SK-N-SH (cell line): ENCODE data around the gene PTEN. TPM values are rescaled to one million over a fixed set of nuclear protein-coding genes. Genes with fewer than 3 reads are reported as not detected.
"Not testable (repeated sequence)": the region's sequence is repeated elsewhere in the genome, so short reads cannot be mapped to it uniquely, and the experiment has no call there.

Experiments used
- CTCF ChIA-PET: fragments of 300-600, 350-600 bp; formaldehyde crosslinking; extraction: SDS; loops from one replicate; lab custom pipeline; 2021; lab: Yijun Ruan, JAX
- POLR2A ChIA-PET: fragments of 350-600 bp; sonication (Branson Sonifier 250); formaldehyde crosslinking; extraction: SDS; loops from one replicate; lab custom pipeline; 2020; ENCODE audit warnings: antibody characterized with exemption, inconsistent platforms; lab: Yijun Ruan, JAX
- DNase-seq: peaks from one replicate; pipeline ENCODE4 v3.0.0; 2012
- H2AFZ ChIP-seq: fragments of 200-600 bp; sonication (generic); 2 replicates; pipeline ENCODE4 v1.8.1; 2016; ENCODE audit warnings: antibody characterized with exemption, mild to moderate bottlenecking, low read depth
- H3F3A ChIP-seq: fragments of 200-600 bp; sonication (generic); replicated peaks from 2 replicates; pipeline ENCODE3; 2016; ENCODE audit warnings: antibody characterized with exemption, mild to moderate bottlenecking; ENCODE audit not compliant: insufficient read depth
- H3K27ac ChIP-seq, 2 experiments: fragments of 200-500 bp in 1 of 2; fragments of 200-600 bp in 1 of 2; sonication (Bioruptor generic) in 1 of 2; sonication (generic), shearing (Covaris generic) in 1 of 2; 2 replicates each; pipeline versions ENCODE4 v1.5.1 to v1.6.1; 2014 to 2016; ENCODE audit warnings: low read depth in 2 of 2, inconsistent platforms in 1 of 2, low read length in 1 of 2, mild to moderate bottlenecking in 1 of 2, mixed read lengths in 1 of 2
- H3K27me3 ChIP-seq: fragments of 200-600 bp; sonication (generic), shearing (Covaris generic); 2 replicates; pipeline ENCODE4 v1.6.1; 2016; ENCODE audit warnings: mixed run types; ENCODE audit not compliant: insufficient read depth
- H3K36me3 ChIP-seq, 2 experiments: fragments of 200-500 bp in 1 of 2; fragments of 200-600 bp in 1 of 2; sonication (Bioruptor generic) in 1 of 2; sonication (generic) in 1 of 2; replicated peaks in 1 of 2; 2 replicates each; pipeline versions ENCODE3 to v1.5.1; 2014 to 2016; ENCODE audit warnings: low read length in 1 of 2, mild to moderate bottlenecking in 1 of 2; ENCODE audit not compliant: insufficient read depth in 2 of 2, control insufficient read depth in 1 of 2
- H3K4me1 ChIP-seq, 2 experiments: fragments of 200-500 bp in 1 of 2; fragments of 200-600 bp in 1 of 2; sonication (Bioruptor generic) in 1 of 2; sonication (generic), shearing (Covaris generic) in 1 of 2; 2 replicates each; pipeline versions ENCODE4 v1.5.1 to v1.6.1; 2014 to 2016; ENCODE audit warnings: low read depth in 1 of 2, low read length in 1 of 2, mixed run types in 1 of 2; ENCODE audit not compliant: insufficient read depth in 2 of 2, control insufficient read depth in 1 of 2
- H3K4me2 ChIP-seq: fragments of 200-600 bp; sonication (generic), shearing (Covaris generic); 2 replicates; pipeline ENCODE4 v1.6.1; 2017; ENCODE audit warnings: mixed run types
- H3K4me3 ChIP-seq, 2 experiments: fragments of 200-500 bp in 1 of 2; fragments of 200-600 bp in 1 of 2; sonication (Bioruptor generic) in 1 of 2; sonication (generic), shearing (Covaris generic) in 1 of 2; 2 replicates each; pipeline versions ENCODE4 v1.5.1 to v1.8.1; 2014 to 2016; ENCODE audit warnings: low read depth in 2 of 2, inconsistent platforms in 1 of 2, low read length in 1 of 2, mild to moderate bottlenecking in 1 of 2, mixed read lengths in 1 of 2, moderate library complexity in 1 of 2
- H3K79me2 ChIP-seq: fragments of 200-600 bp; sonication (generic); 2 replicates; pipeline ENCODE4 v1.8.1; 2017; ENCODE audit warnings: mild to moderate bottlenecking; ENCODE audit not compliant: insufficient read depth
- H3K9ac ChIP-seq: fragments of 200-600 bp; sonication (generic); 2 replicates; pipeline ENCODE4 v1.6.1; 2017; ENCODE audit warnings: mixed run types
- H3K9me2 ChIP-seq: fragments of 200-600 bp; sonication (generic); 2 replicates; pipeline ENCODE4 v1.6.1; 2017; ENCODE audit warnings: mixed run types
- H3K9me3 ChIP-seq: fragments of 200-600 bp; sonication (generic); 2 replicates; pipeline ENCODE4 v1.6.1; 2017; ENCODE audit warnings: mixed run types, mild to moderate bottlenecking, moderate library complexity
- H4K20me1 ChIP-seq: fragments of 200-600 bp; sonication (generic); 2 replicates; pipeline ENCODE4 v1.6.1; 2017; ENCODE audit warnings: mild to moderate bottlenecking, mixed run types; ENCODE audit not compliant: insufficient read depth
- CHD2 ChIP-seq: fragments of 150-350 bp; IDR thresholded peaks from 2 replicates; pipeline ENCODE4 v1.6.1; 2018; ENCODE audit warnings: low read length; ENCODE audit not compliant: partially characterized antibody
- EP300 ChIP-seq, 2 experiments: IDR thresholded peaks; 2 replicates each; pipeline versions ENCODE4 v1.4.0 to v1.6.1; 2012; ENCODE audit warnings: borderline replicate concordance in 1 of 2, low read depth in 1 of 2, low read length in 1 of 2
- NFIC ChIP-seq: IDR thresholded peaks from 2 replicates; pipeline ENCODE4 v1.4.0; 2012; ENCODE audit warnings: borderline replicate concordance
- POLR2AphosphoS5 ChIP-seq: IDR thresholded peaks from 2 replicates; pipeline ENCODE4 v1.6.1; 2012; ENCODE audit warnings: low read depth, low read length
- RCOR1 ChIP-seq: fragments of 150-350 bp; IDR thresholded peaks from 2 replicates; pipeline ENCODE4 v1.6.1; 2017; ENCODE audit warnings: antibody characterized with exemption, low read length
- RFX5 ChIP-seq: IDR thresholded peaks from 2 replicates; pipeline ENCODE4 v1.6.1; 2012; ENCODE audit warnings: mild to moderate bottlenecking, improper control_type of control experiment, low read length
- SIN3A ChIP-seq: IDR thresholded peaks from 2 replicates; pipeline ENCODE4 v1.6.1; 2012; ENCODE audit warnings: low read depth, mild to moderate bottlenecking, low read length, moderate library complexity, borderline replicate concordance
- USF2 ChIP-seq: fragments of 150-350 bp; IDR thresholded peaks from 2 replicates; pipeline ENCODE4 v1.6.1; 2017; ENCODE audit warnings: antibody characterized with exemption, low read length, low read depth, borderline replicate concordance
- WGBS: methylation state at CpG from one replicate; pipeline ENCODE4 v1.1.6; 2017; ENCODE audit warnings: low lambda C conversion rate; 5-methylcytosine and 5-hydroxymethylcytosine counted together
- polyA plus RNA-seq, 3 experiments: library from polyadenylated mRNA; depleted of rRNA; stranded (reverse); fragments of >200 nt; gene quantifications; 2 replicates each; pipeline ENCODE4 v1.2.3, GENCODE V29; 2012

PTEN gene
- polyA plus RNA-seq, 1 of the 3 experiments (the other 2 are of a cell fraction) = 12.8 TPM

GRCh38 chr10:87878664-87879459 is 15.4 kb downstream of the PTEN start (continued):
- no peak for TF ChIP-seq USF2
- TF ChIP-seq SIN3A = no peak
- no peak for TF ChIP-seq CHD2
- no peak for TF ChIP-seq RCOR1
- TF ChIP-seq RFX5 = no peak

GRCh38 chr10:87880336-87880735 is 16.9 kb downstream of the PTEN start:
- TF ChIP-seq EP300 (IDR thresholded peaks at IDR 0.05; ENCODE audit: borderline replicate concordance in 1 of 2, low read depth in 1 of 2, low read length in 1 of 2) = no peak
- no peak for TF ChIP-seq NFIC
- TF ChIP-seq CHD2 = no peak
- TF ChIP-seq POLR2AphosphoS5 = no peak

GRCh38 chr10:87881373-87882059 is 18.1 kb downstream of the PTEN start:
- H3K9me2 ChIP-seq, H3K9me3 ChIP-seq, H3K4me1 ChIP-seq, H3K4me2 ChIP-seq, H3K9ac ChIP-seq, H3K27me3 ChIP-seq, H2AFZ ChIP-seq, POLR2A ChIA-PET, H3K27ac ChIP-seq, H3K4me3 ChIP-seq, DNase-seq: not testable (repeated sequence)
- Histone ChIP-seq H3F3A (peaks cover 12% of the 10 kb centered on the region), H3K79me2 (peaks cover 100% of the 10 kb centered on the region), H3K36me3 (peaks cover 36 to 84% of the 10 kb centered on the region in 2 experiments), H4K20me1 (peaks cover 63% of the 10 kb centered on the region)
- WGBS = 93% methylated on average over 5 of the region's 5 CpGs
- CTCF ChIA-PET = interaction anchor here (1.2 kb wide), 1 partner anchor 30 kb away, joined by 3 read pairs; no protein-coding TSS in a partner anchor

More at GRCh38 chr10:87880336-87880735, 16.9 kb downstream of the PTEN start:
- H3K27ac ChIP-seq = no peak overlapping the region
- H2AFZ ChIP-seq = no peak overlapping the region
- ChIA-PET POLR2A (no interaction called here), CTCF (interaction anchor here (0.6 to 1.4 kb wide), 3 partner anchors 9 to 672 kb away, joined by 3 to 5 read pairs (median 3); no protein-coding TSS in a partner anchor)
- H3K9ac ChIP-seq = no peak overlapping the region
- no peaks in the 10 kb centered on the region for H3K9me2 ChIP-seq
- H3K4me1 ChIP-seq = peaks cover 5 to 12% of the 10 kb centered on the region in 2 experiments; a peak in 2 of 4 replicates
- no peak overlapping the region for H3K4me3 ChIP-seq
- peaks cover 26 to 76% of the 10 kb centered on the region in 2 experiments for H3K36me3 ChIP-seq
- no peaks in the 10 kb centered on the region; the same call in 1 of the 2 replicates for H3K9me3 ChIP-seq
- DNase-seq = no peak
- no peak overlapping the region for H3K4me2 ChIP-seq
- peaks cover 100% of the 10 kb centered on the region for H3K79me2 ChIP-seq
- no peaks in the 10 kb centered on the region for H3K27me3 ChIP-seq
- H3F3A ChIP-seq = peaks cover 12% of the 10 kb centered on the region
- peaks cover 56% of the 10 kb centered on the region for H4K20me1 ChIP-seq
